ENCODE measurements around the gene GNG7. TPM values are rescaled to one million over a fixed set of nuclear protein-coding genes. Genes with fewer than 3 reads are reported as not detected.

GNG7 gene
- total RNA-seq, 1 donor from 2014 or later: 11.3 TPM

GRCh38 chr19:2617393-2618165 lies 84.9 kb downstream of the GNG7 start:
- no peak overlapping the region for H3K27ac Mint-ChIP-seq
- H3K4me3 Mint-ChIP-seq (ENCODE audit: low read depth): no peak overlapping the region
- H3K36me3 Mint-ChIP-seq (ENCODE audit: insufficient read depth): no peaks in the 10 kb centered on the region
- no peaks in the 10 kb centered on the region for H3K4me1 Mint-ChIP-seq (ENCODE audit: low read depth)
- no peak for TF ChIP-seq CTCF (IDR thresholded peaks at IDR 0.05; ENCODE audit: unreplicated experiment)
- H3K9me3 Mint-ChIP-seq (ENCODE audit: low read depth): peaks cover 2% of the 10 kb centered on the region
- DNase-seq (ENCODE audit: low spot score, unreplicated experiment): no peak
- H3K27me3 Mint-ChIP-seq: peaks cover 9% of the 10 kb centered on the region

DNA sequence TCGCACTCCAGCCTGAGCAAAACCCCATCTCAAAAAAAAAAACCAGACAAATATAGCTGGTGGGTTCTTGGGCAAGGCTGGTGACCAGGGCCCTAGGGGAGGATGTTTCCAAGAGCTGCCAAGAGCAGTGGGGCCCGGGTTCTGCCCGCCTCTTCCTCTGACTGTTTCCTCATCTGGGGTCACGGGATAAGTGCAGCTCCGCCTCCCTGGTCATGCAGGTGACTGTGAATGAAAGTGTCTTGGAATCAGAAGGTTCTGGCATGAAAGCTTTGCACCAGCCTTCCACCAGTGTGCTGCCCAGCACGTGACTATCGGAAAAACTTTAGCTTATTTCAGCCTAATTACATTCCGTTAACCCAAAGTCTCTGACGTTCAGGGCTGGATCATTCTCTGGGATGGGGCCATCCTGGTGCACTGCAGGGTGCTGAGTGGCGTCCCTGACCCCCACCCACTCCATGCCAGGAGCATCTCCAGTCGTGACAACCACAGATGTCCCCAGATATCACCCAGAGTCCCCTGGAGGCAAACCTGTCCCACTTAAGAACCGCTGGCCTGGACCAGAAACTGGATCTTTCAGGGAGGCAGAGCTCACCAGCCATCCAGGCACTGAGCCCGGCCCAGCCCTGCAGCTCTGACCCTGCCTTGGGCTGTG lies 85.6 kb downstream of the GNG7 start:
- peaks cover 2% of the 10 kb centered on the region for H3K9me3 Mint-ChIP-seq (ENCODE audit: low read depth)
- H3K4me3 Mint-ChIP-seq (ENCODE audit: low read depth): no peak overlapping the region
- no peaks in the 10 kb centered on the region for H3K4me1 Mint-ChIP-seq (ENCODE audit: low read depth)
- peaks cover 9% of the 10 kb centered on the region for H3K27me3 Mint-ChIP-seq
- H3K27ac Mint-ChIP-seq: no peak overlapping the region
- no peaks in the 10 kb centered on the region for H3K36me3 Mint-ChIP-seq (ENCODE audit: insufficient read depth)
- TF ChIP-seq CTCF (IDR thresholded peaks at IDR 0.05; ENCODE audit: unreplicated experiment): no peak
- no peak for DNase-seq (ENCODE audit: low spot score, unreplicated experiment)

DNA sequence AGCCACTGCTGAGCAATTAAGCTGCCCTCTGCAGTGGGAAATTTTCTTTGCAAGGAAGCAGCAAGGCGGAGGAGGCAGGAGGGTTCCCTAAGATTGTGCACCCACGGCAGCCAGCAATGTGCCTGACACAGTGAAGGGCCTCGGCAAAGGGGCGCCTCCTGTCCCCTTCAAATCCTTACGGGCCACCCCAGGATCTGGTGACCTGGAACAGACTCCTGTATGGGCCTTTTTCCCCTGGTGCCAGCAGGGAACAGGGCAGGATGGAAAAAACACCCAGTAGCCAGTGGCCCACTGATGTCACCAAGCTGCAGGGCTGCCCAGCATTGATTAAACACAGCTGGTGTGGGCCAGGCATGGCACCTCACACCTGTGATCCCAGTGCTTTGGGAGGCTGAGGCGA lies 86.7 kb downstream of the GNG7 start:
- H3K27ac Mint-ChIP-seq: no peak overlapping the region
- peaks cover 9% of the 10 kb centered on the region for H3K27me3 Mint-ChIP-seq
- no peaks in the 10 kb centered on the region for H3K36me3 Mint-ChIP-seq (ENCODE audit: insufficient read depth)
- H3K9me3 Mint-ChIP-seq (ENCODE audit: low read depth): peaks cover 2% of the 10 kb centered on the region
- H3K4me1 Mint-ChIP-seq (ENCODE audit: low read depth): no peaks in the 10 kb centered on the region
- no peak for DNase-seq (ENCODE audit: low spot score, unreplicated experiment)
- no peak overlapping the region for H3K4me3 Mint-ChIP-seq (ENCODE audit: low read depth)
- TF ChIP-seq CTCF (IDR thresholded peaks at IDR 0.05; ENCODE audit: unreplicated experiment): no peak

- Mint-ChIP-seq H3K27ac (no peak overlapping the region), H3K36me3 (ENCODE audit: insufficient read depth) (no peaks in the 10 kb centered on the region)
Measured at GRCh38 chr19:2613507-2614295, 88.8 kb downstream of the GNG7 start.

More at GRCh38 chr19:2613507-2614295, 88.8 kb downstream of the GNG7 start:
- DNase-seq (ENCODE audit: low spot score, unreplicated experiment): no peak
- Mint-ChIP-seq H3K4me1 (ENCODE audit: low read depth) (no peaks in the 10 kb centered on the region), H3K9me3 (ENCODE audit: low read depth) (peaks cover 2% of the 10 kb centered on the region), H3K4me3 (ENCODE audit: low read depth) (no peak overlapping the region), H3K27me3 (peaks cover 12% of the 10 kb centered on the region)
- TF ChIP-seq CTCF (IDR thresholded peaks at IDR 0.05; ENCODE audit: unreplicated experiment): peak; percentile 85
